Stimulated activated CD8-positive, alpha-beta memory T cell treated with anti-CD3 and anti-CD28 coated beads, Interleukin-12 subunit alpha, Interleukin-12 subunit beta, amount 100 ng/mL, for 4 hours (primary cell): ENCODE measurements around the gene NLRP8.
"Not testable (repeated sequence)": the region's sequence is repeated elsewhere in the genome, so short reads cannot be mapped to it uniquely, and the experiment has no call there.

Source experiments
- DNase-seq: peaks from one replicate; pipeline ENCODE4 v3.0.0-alpha.2; 2020; ENCODE audit warnings: low read depth

The NLRP8 gene

DNA sequence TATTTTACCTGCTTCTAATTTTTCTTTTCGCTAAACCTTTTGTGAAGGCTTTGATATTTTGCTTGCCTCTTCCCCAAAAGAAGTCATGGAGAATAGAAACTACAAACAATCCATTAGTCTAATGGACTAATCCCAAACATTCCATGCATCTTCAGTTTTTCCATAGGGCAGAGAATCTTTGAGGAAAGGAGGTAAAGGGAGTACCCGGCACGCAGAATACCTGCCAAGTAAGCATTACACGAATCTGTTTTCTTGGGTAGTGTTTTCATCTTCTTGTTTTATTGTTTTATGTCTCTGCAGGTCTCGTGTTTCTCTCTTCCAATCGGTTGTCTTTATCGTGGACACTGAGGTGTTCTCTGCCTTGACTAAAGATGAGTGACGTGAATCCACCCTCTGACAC lies at the start of gene NLRP8:
Gene NLRP8 (plus strand): TSS at position 301 of the 400 bp plus-strand sequence.
- no peak for DNase-seq

DNA sequence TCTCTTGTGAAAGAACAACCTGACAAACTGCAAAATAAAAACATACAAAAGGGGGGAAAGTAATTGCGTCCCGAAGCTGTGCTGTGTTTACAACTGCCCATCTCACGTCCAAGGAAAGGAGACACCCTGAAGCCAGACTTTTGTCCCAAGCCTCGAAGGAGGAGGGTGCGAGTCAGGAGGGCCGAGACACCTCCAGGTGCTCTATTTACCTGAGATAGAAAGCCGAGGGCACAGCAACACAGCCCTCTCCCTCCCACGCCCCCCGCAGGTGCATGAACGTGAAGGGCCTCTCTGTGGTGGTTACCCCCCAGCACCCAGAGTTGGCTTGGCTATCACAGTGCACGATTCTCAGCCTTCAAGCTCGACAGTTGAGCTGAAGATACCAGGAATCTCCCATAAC lies 48.7 kb upstream of the NLRP8 start:
- DNase-seq: no peak

DNA sequence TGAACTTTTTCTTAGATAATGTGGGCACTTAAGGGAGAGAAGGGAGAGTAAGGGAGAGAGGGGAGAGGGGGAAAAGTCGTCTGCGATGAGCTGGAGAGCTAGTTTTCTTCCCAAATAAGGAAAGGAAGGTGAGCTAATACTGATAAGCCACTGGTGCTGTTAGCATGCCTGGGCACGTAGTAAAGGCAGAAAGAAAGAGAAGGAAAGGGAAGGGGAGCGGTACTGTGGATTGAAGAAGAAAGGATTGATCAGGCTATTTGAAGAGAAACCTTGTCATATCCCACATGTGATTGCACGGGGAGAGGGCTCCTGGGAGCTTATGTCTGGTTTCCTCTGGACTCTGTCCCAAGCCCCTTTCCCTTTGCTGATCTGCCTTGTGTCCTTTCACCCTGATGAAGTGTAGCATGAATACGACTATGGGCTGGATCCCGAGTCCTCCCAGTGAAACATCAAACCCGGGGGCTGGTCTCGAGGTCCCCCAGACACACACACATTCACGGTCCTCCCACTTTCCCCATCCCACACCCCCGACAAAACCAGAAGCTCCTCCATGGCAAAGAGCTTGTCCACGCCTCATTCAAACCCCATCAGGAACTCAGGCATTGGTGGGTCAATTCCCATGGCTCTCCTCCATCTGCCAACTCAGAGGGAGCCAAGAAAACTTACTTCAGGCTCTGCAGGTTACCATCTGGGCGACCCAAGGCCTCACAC lies 46.1 kb upstream of the NLRP8 start:
- DNase-seq: no peak

DNA sequence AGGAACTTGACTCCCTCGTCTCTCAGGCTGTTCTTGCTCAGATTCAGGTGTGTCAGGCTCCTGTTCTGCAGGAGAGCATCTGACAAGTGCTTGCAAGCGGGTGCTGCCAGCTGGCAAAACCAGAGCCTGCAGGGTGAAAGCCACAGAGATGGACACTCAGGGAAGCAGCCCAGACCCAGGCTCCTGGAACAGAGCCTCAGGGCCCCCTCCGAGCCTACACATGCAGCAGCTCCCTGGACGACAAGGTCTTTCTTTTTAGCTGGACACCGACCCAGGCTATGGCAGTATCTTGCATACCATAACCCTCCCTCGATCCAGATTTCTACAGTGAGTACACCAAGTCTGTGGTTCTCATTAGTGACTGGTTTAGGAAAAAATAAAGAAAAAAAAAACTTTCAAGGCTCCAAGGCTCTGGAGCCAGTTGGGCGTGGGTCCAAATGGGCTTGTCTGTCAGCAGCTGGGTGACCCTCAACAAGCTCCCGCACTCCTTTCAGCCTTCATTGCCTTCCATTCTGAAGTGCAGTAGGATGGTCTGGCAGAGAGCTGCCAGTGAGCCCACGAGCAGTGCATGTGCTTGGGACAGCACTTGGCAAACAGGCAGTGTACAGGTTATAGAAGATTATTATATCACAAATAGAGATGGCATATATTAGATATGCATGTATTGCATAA lies 45.4 kb upstream of the NLRP8 start:
- DNase-seq: no peak

DNA sequence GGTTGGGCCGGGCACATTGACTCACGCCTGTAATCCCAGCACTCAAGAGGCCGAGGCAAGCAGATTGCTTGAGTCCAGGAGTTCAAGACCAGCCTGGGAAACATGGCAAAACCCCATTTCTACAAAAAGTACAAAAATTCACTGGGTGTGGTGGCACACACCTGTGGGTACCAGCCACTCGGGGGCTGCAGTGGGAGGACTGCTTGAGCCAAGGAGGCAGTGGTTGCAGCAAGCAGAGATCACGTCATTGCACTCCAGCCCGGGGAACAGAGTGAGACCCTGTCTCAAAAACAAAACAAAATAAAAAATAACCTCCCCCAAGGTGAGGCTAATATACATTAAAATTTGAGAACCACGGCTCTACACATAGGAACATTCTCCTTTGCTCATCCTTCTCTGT lies 40.3 kb upstream of the NLRP8 start:
- DNase-seq: no peak

DNA sequence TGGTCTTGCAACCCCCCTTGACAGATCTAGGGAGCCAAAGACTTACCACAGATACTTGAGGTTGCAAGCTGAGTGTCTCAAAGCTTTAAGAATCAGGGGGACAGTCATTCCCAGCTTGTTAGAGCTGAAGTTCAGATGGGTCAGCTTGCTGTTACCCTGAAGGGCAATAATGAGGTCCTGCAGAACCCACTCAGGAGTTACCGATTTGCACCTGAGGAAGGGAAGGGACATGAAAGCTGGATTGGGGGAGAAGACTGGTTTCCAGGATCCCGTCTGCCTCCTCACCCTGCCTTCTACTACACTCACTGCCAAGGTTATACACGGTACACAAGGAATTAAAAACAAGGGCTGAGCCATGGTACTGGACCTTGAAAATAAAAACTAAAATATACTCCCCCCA lies 39.9 kb upstream of the NLRP8 start:
- no peak for DNase-seq

DNA sequence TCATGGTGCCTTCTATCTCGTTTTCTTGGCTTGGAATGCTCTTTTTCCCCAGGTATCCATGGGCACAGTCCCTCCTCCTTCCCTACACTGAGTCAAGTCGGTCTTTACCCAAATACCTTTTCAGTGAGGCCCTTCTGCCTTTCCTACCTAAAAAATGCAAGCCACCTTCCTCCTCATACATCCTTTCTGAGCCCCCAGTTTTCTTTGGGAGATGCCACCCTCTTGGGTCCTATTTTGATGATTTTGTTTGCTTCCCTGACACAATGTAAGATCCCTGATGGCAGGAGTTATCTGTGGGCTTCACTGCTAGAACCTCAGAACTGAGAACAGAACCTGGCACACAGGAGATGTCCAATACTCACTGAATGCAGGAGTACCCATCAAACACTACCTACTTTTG lies 37.8 kb upstream of the NLRP8 start:
- DNase-seq: no peak

DNA sequence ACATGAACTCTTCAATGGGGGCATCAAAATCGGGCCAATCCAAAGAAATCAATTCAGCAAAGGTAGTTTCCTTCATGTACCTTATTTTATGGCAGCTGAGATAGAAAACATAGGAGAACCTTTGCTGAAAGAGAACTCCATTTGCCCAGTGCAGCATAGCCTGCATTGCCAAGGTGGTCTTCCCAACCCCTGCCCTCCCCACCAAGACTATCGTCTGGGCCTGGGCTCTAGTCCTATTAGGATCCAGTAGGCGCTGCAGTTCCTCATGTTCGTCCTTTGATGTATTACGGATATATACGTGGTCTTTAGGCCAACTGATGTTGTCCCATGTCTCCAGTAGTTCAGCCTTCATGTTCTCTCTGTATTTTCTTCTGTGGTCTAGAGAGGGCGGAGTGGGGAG lies 34.7 kb upstream of the NLRP8 start:
- DNase-seq: no peak

DNA sequence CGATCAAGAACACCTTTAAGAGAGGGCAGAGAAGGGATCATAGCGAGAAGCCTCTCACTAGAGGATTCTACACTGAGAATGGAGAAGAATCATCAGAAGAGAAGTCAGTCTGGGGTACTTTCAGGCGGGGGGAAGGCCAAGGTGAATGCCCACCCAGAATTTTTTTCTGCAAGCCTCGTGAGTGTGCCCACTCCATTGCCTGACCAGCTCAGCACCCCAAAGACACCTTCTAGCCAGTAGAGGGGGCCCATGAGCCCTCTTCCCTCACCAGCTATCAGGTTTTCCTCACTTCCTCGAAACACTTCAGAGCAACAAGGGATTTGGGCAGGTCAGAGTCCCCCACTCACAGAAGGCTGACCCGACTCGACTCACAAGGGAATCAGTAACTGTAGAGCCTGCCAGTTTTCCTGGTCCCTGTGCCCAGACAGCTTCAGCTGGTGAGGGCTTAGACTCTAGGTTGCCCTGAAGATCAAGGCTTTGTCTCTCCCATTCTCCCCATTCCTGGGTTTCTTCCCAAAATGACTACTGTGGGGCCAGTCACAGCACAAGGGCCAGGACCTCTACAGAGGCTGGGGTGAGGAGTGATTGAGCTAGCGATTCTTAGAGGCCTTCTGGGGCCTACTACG lies 33.9 kb upstream of the NLRP8 start:
- no peak for DNase-seq

DNA sequence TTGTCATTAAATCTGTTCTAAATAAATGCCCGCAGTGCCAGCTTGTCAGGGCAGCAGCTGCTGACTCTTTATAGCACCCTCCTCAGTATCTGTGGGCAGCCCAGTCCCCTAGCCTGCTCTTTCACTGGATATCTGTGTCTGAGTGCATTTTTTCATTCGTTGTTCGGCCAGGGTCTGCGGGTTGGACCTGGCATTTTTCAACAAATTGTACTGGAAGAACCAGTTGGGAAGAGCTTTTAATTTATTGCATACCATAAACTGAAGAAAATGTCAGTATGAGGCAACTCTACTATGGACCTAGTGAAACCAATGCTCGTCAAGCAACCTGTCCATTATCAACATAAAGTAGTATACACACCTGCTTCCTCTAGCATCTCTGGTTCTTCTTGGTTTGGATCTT lies 24.1 kb upstream of the NLRP8 start:
- DNase-seq: no peak

DNA sequence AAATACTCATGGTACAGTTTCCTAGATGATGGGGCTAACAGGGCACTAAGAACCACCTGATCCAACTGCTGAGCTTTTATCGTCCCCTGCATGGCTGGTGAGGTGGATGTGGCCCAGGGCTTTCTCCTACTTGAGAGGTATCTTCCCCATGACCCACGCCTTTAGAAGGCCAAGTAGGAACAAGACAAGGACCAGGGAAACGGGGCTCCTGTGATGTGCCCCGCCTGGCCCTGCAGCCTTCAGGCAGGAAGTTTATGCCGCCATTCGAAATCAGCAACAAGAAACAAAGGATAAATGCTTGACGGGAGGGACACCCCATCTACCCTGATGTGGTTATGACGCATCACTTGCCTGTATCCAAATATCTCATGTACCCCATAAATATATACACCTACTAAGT lies 19.6 kb upstream of the NLRP8 start:
- DNase-seq: no peak

DNA sequence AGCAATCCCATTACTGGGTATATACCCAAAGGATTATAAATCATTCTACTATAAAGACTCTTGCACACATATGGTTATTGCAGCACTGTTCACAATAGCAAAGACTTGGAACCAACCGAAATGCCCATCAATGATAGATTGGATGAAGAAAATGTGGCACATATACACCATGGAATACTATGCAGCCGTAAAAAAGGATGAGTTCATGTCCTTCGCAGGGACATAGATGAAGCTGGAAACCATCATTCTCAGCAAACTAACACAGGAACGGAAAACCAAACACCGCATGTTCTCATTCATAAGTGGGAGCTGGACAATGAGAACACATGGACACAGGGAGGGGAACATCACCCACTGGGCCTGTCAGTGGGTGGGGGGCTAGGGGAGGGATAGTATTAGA lies 18.4 kb upstream of the NLRP8 start:
- not testable (repeated sequence) for DNase-seq

DNA sequence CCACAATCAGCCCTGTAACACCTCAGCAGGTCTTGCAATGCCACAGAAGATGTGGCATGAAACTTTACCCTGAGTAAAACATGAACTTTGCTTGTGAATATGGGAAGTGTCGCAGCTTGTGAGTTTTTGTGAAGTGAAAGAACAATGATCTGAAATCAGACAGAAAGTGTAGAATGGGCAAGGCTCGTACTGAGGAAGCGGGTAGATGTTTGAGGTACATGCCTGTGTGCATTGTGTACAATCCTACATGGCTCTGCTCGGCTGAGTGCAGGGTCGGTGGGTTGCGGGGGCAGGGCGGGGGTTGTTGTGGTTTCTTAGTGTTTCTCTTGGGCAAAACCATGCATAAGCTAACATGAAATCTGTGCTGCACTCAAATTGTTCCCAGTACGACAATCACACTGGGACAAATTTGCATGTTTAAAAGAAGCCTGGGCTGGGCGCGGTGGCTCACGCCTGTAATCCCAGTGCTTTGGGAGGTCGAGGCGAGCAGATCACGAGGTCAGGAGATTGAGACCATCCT lies 16.6 kb upstream of the NLRP8 start:
- DNase-seq: no peak

DNA sequence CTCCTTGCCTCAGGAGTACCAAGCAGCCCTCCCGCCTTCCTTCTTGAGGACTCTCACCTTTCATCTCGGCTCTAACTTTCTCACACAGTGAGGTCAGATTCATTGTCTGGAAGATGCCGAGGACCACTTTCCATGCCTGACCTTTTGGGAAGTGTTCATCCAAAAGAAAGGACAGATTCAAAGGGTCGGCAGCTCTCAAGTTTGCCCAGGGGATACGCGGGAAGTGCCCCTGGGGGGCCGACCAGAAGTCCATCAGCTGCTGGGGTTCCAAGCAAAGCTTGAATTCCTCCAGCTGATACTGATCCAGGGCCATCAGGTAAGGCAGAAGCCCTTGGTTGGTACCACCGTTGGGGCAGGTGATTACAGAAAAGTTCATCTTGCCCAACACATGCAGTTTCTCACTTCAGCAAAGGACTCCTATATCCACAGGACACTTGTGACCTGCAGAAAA lies 15.7 kb upstream of the NLRP8 start, which contains the start of gene NLRP13:
Gene NLRP13 (minus strand): TSS at position 401 of the 451 bp plus-strand sequence. CDS start 25 bp downstream, at position 376.
- no peak for DNase-seq

DNA sequence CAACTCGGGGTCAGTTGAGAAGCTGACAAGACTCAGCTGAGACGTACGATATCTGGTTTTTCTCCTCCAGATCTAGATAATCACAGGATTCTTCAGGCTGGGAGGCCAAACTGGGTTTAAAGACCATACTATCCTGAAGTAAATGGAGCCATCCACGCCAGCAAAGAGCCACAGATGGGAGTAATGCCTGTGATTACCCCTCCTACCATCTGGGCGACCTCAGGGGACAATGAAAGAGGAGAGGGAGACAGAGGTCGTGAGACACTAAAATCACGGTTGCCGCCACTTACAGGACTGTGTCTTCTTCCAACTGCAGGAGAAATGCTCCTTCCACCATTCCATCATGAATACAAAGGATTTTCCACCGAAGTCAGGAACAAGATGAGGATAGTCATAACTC lies 12.4 kb upstream of the NLRP8 start:
- no peak for DNase-seq

DNA sequence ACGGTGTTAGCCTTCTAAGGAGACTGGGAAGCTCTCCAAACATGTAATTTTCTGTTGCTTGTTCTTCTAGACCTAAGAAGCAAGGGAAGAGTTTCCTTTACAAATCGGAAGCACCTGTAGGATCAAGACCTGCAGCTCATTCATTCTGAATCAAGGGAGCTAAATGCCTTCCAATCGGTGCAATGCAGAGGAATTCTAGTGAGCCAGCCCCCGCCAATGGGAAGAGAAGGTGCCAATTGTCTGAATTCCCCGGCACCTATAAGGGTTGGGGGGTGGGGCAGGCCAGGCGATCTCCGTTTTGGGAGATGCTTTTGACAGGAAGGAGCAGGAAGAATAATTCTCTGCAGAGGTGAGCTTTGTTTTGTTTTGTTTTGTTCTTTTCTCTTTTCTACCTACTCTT lies 8.4 kb upstream of the NLRP8 start:
- DNase-seq: no peak

DNA sequence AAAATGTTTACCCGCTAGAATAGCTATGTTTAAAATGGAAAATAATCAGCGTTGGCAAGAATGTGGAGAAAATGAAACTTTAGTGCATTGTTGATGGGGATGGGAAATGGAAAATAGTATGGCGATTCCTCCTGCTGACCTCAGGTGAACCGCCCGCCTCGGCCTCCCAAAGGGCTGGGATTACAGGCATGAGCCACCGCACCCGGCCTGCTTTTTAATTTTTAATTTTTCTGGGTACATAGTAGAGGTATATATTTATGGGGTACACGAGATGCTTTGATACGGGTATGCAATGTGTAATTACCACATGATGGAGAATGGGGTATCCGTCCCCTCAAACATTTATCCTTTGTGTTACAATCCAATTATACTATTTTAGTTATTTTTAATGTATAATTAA lies 7.3 kb upstream of the NLRP8 start:
- no peak for DNase-seq

DNA sequence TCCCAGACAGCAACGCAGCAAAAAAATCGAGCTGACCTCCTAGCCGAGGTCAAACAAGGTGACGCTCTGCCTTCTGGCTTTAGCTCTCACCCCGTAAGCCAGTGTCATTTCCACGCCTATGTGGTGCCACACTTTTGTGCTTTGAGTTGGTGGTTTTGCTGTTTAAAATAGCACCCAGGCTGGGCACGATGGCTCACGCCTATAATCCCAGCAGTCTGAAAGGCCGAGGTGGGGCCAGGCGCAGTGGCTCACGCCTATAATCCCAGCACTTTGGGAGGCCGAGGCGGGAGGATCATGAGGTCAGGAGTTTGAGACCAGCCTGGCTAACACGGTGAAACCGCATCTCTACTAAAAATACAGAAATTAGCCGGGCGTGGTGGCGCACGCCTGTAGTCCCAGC lies 2.9 kb downstream of the NLRP8 start:
- DNase-seq: not testable (repeated sequence)

DNA sequence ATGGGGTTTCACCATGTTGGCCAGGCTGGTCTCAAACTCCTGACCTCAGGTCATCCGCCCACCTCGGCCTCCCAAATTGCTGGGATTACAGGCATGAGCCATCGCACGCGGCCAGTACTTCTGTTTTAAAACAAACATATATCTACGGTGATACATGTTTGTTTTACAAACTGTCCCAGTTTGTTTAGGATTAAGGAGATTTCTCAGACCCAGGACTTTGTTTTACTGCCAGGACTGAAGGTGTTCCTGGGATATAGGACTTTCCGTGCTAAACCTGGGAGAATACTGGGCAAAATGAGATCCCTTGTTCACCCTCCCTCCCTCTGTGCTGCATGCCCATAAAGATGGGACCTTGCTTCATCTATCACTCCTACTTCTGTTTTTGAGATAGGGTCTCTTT lies 8.8 kb downstream of the NLRP8 start:
- DNase-seq: no peak

DNA sequence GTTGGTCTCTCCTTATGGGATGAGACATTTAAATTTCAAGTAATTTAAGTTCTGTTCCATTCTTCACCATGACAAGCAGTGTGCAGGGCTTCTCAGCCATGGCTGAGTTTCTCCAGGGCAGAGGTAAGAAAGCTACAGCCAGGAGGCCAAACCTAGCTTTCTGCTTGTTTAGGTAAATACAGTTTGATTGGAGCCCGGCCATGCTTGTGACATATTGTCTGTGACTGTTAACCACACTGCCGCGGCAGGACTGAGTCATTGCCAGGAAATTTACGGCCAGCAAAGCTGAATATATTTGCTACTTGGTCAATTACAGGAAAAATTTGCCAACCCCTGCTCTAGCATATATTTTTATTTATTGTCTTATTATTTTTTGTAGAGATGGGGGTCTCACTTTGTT lies 10.7 kb downstream of the NLRP8 start:
- DNase-seq: no peak

DNA sequence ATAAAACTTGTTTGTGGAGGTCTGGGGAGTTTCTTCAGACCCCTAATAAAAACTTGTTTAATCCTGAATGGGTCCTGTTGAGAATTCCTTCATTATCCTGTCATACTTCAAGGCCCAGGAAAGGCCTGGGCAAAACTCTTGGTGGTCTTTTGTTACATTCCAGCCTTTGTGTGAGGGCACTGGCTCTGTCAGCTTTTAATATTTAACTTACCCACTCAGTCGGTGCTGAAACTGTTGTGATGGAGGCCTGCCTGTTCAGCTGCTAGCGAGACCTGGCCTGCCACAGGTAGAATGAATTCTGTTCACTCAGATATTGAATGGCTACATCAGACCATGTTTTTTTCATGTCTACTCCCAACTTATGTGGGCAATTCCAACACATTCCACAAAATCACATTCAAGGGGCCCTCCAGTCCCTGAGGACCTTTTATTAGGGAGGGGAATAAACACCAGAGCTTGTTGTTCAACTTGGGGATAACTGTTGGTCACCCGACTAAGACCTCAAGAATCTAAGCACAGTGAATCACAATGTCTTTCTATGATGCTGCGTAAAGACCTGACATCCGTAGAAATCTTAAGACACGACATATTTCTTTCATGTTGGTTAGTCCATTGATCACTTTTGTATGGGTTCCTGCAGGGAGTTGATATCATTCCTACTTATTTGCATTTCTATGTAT lies 12.5 kb downstream of the NLRP8 start:
- DNase-seq: no peak

DNA sequence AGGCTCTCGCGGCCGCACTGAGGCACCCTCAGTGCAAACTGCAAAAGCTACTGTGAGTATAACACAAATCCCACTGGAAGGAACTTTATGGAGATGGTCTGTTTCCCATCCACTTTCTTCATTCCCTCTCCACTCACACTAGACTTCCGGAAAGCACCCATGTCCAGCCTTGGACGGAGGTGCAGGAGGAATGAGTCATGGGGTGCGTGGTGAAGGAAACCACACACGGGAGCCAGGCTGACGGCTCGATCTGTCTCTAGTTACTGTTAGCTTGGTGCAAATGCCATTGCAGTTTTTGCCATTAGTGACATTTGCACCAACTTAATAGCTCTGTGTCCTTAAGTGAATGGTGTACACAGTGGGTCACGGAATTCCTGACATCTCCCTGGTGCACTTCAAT lies 14.6 kb downstream of the NLRP8 start:
- DNase-seq: no peak

DNA sequence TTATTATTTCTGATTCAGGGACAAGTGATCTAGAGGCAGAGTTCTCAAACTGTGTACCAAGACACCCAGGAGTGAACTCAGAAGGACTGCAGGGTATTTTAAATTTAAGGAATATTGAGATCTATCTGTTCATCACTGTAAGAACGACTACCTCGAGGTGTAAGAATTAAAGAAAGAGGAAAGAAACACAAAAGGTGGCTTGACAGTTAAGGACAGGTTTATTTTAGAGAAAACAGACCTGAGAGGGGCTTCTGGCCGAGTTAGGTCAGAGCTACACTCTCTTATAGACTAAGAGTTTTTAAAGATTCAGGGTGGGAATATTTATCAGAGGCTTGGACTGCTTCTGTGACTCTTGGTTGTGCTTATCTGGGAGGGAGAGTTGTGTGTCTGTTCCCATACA lies 26.4 kb downstream of the NLRP8 start:
- DNase-seq: no peak
